Subcutaneous abdominal adipose tissue (tissue), 5 donors: ENCODE results near the gene ADGRD1.

Experiments used
- H3K27ac ChIP-seq: one replicate; pipeline ENCODE4 v1.7.0; 2013; ENCODE audit warnings: low read depth, mild to moderate bottlenecking, inconsistent platforms, low read length, moderate library complexity
- H3K27me3 ChIP-seq, 5 donors: one replicate each; pipeline ENCODE4 v1.7.0; 2013; ENCODE audit warnings: low read length in 5 of 5, inconsistent platforms in 1 of 5; ENCODE audit not compliant: control insufficient read depth in 5 of 5, insufficient read depth in 4 of 5
- H3K36me3 ChIP-seq, 5 donors: one replicate each; pipeline ENCODE4 v1.7.0; 2013; ENCODE audit warnings: low read length in 5 of 5; ENCODE audit not compliant: control insufficient read depth in 5 of 5, insufficient read depth in 5 of 5
- H3K4me1 ChIP-seq, 5 donors: one replicate each; pipeline ENCODE4 v1.7.0; 2013; ENCODE audit warnings: low read length in 5 of 5, mild to moderate bottlenecking in 3 of 5, moderate library complexity in 1 of 5; ENCODE audit not compliant: control insufficient read depth in 5 of 5, insufficient read depth in 5 of 5
- H3K4me3 ChIP-seq, 5 donors: one replicate each; pipeline ENCODE4 v1.7.0; 2013; ENCODE audit warnings: low read length in 5 of 5, low read depth in 1 of 5
- H3K9ac ChIP-seq, 5 donors: one replicate each; pipeline ENCODE4 v1.7.0; 2013; ENCODE audit warnings: low read length in 5 of 5, mild to moderate bottlenecking in 4 of 5, moderate library complexity in 3 of 5
- H3K9me3 ChIP-seq, 5 donors: one replicate each; pipeline ENCODE4 v1.7.0; 2013; ENCODE audit warnings: low read length in 5 of 5; ENCODE audit not compliant: control insufficient read depth in 5 of 5
- donor health status: healthy.
- donor health status: healthy.
- donor health status: healthy.
- donor health status: healthy.
- donor health status: healthy.

Gene ADGRD1

GRCh38 chr12:131043401-131043871 is 89.7 kb downstream of the ADGRD1 start:
- no peak overlapping the region for H3K9ac ChIP-seq

GRCh38 chr12:131044136-131044535 is 90.4 kb downstream of the ADGRD1 start:
- Histone ChIP-seq H3K36me3 (no peaks in the 10 kb centered on the region), H3K27me3 (peaks cover 0 to 20% (median 5%) of the 10 kb centered on the region in 5 donors), H3K4me1 (peaks cover 5 to 24% (median 20%) of the 10 kb centered on the region in 5 donors), H3K4me3 (no peak overlapping the region), H3K9me3 (no peaks in the 10 kb centered on the region), H3K9ac (no peak overlapping the region), H3K27ac (no peak overlapping the region)

More at GRCh38 chr12:131043401-131043871, 89.7 kb downstream of the ADGRD1 start:
- no peaks in the 10 kb centered on the region for H3K9me3 ChIP-seq
- no peak overlapping the region for H3K27ac ChIP-seq
- H3K36me3 ChIP-seq, result no peaks in the 10 kb centered on the region
- no peak overlapping the region for H3K4me3 ChIP-seq
- peaks cover 1 to 17% (median 13%) of the 10 kb centered on the region in 5 donors for H3K4me1 ChIP-seq
- H3K27me3 ChIP-seq, result peaks cover 0 to 20% (median 5%) of the 10 kb centered on the region in 5 donors

- Histone ChIP-seq H3K4me3 (no peak overlapping the region), H3K4me1 (peaks cover 5 to 31% (median 24%) of the 10 kb centered on the region in 5 donors), H3K27me3 (peaks cover 0 to 20% (median 5%) of the 10 kb centered on the region in 5 donors), H3K27ac (no peak overlapping the region), H3K36me3 (no peaks in the 10 kb centered on the region), H3K9ac (no peak overlapping the region), H3K9me3 (no peaks in the 10 kb centered on the region)
Measured at GRCh38 chr12:131044760-131045381, 91.2 kb downstream of the ADGRD1 start.

GRCh38 chr12:131045705-131046460 is 92.2 kb downstream of the ADGRD1 start:
- Histone ChIP-seq H3K4me3 (no peak overlapping the region), H3K27ac (no peak overlapping the region), H3K9ac (no peak overlapping the region), H3K4me1 (peaks cover 5 to 39% (median 24%) of the 10 kb centered on the region in 5 donors), H3K27me3 (peaks cover 0 to 19% (median 5%) of the 10 kb centered on the region in 5 donors), H3K9me3 (no peaks in the 10 kb centered on the region), H3K36me3 (no peaks in the 10 kb centered on the region)

- Histone ChIP-seq H3K27ac (peak overlapping the region; percentile 30), H3K27me3 (peaks cover 0 to 16% (median 5%) of the 10 kb centered on the region in 5 donors), H3K4me1 (peaks cover 5 to 39% (median 24%) of the 10 kb centered on the region in 5 donors), H3K9me3 (no peaks in the 10 kb centered on the region), H3K36me3 (no peaks in the 10 kb centered on the region), H3K9ac (no peak overlapping the region), H3K4me3 (no peak overlapping the region)
Measured at GRCh38 chr12:131046813-131047788, 93.4 kb downstream of the ADGRD1 start.

GRCh38 chr12:131047789-131048610 is 94.3 kb downstream of the ADGRD1 start:
- peak overlapping the region; percentile 26 for H3K27ac ChIP-seq
- no peaks in the 10 kb centered on the region for H3K9me3 ChIP-seq
- peaks cover 5 to 39% (median 24%) of the 10 kb centered on the region in 5 donors for H3K4me1 ChIP-seq
- peaks cover 0 to 16% (median 5%) of the 10 kb centered on the region in 5 donors for H3K27me3 ChIP-seq
- H3K4me3 ChIP-seq, result peak overlapping the region in 1 of 5 donors; percentile 26
- H3K36me3 ChIP-seq, result no peaks in the 10 kb centered on the region
- no peak overlapping the region for H3K9ac ChIP-seq

GRCh38 chr12:131048611-131048990 is 94.9 kb downstream of the ADGRD1 start:
- H3K9ac ChIP-seq, result peak overlapping the region in 1 of 5 donors; percentile 5
- H3K27ac ChIP-seq, result peak overlapping the region; percentile 26

GRCh38 chr12:131049002-131049401 is 95.3 kb downstream of the ADGRD1 start:
- Histone ChIP-seq H3K36me3 (no peaks in the 10 kb centered on the region), H3K4me3 (no peak overlapping the region), H3K27me3 (peaks cover 0 to 16% (median 5%) of the 10 kb centered on the region in 5 donors), H3K4me1 (peaks cover 5 to 39% (median 24%) of the 10 kb centered on the region in 5 donors), H3K27ac (peak overlapping the region; percentile 26), H3K9me3 (no peaks in the 10 kb centered on the region), H3K9ac (peak overlapping the region in 1 of 5 donors; percentile 5)

More at GRCh38 chr12:131048611-131048990, 94.9 kb downstream of the ADGRD1 start:
- H3K36me3 ChIP-seq, result no peaks in the 10 kb centered on the region
- H3K4me1 ChIP-seq, result peaks cover 5 to 39% (median 24%) of the 10 kb centered on the region in 5 donors
- H3K9me3 ChIP-seq, result no peaks in the 10 kb centered on the region
- peaks cover 0 to 16% (median 5%) of the 10 kb centered on the region in 5 donors for H3K27me3 ChIP-seq
- H3K4me3 ChIP-seq, result no peak overlapping the region
